H54 (cell line): ENCODE results near the gene HS3ST4.
A peak's percentile ranks its signal among the peaks of the same experiment; 100 is the strongest.

ENCODE experiments used
- DNase-seq: peaks from one replicate; pipeline ENCODE4 v3.0.0; 2011; ENCODE audit warnings: low spot score, mixed read lengths; ENCODE audit not compliant: insufficient read length
- FAIRE-seq: peaks from 3 replicates; lab custom pipeline; 2011; peaks lifted over from hg19 to GRCh38; lab: Jason Lieb, UNC
- POLR2A ChIP-seq: IDR thresholded peaks from 2 replicates; pipeline ENCODE4 v1.6.1; 2011; ENCODE audit warnings: low read depth, mild to moderate bottlenecking, low read length

Gene HS3ST4

GRCh38 chr16:25910971-25911370 is 219.2 kb downstream of the HS3ST4 start:
- no peak for FAIRE-seq

GRCh38 chr16:25912321-25912720 is 220.6 kb downstream of the HS3ST4 start:
- no peak for TF ChIP-seq POLR2A
- FAIRE-seq (no peak), DNase-seq (no peak)

More at GRCh38 chr16:25910971-25911370, 219.2 kb downstream of the HS3ST4 start:
- no peak for TF ChIP-seq POLR2A
- DNase-seq, result no peak

DNA sequence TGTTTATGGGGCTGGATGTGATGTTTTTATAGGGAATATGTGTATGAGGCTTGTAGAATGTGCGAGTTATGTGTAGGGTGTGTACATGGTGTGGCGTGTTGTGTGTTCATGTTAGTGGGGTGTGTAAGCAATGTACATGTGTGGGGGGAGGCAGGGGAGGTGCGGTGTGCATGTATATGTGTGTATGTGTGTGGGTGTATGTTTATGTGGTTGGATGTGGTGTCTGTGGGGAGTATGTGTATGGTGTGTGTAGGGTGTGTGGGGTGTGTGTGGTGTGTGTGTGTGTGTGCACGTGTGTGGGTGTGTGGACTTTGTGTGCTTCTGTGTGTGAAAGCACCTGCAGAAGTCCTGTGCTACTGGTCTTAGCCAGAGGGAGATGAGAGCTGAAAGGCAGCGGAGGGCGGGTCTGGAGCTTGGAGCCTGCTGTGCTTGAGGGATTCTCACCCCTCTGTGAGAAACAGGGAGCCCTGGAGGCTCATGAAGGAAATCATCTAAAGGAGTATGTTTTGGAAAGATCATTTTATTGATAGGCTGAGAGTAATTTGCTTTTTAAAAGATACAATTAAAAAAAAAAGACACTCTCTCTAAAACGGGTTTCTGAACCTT is 222.7 kb downstream of the HS3ST4 start:
- DNase-seq (no peak), FAIRE-seq (no peak)
- TF ChIP-seq POLR2A, result no peak

DNA sequence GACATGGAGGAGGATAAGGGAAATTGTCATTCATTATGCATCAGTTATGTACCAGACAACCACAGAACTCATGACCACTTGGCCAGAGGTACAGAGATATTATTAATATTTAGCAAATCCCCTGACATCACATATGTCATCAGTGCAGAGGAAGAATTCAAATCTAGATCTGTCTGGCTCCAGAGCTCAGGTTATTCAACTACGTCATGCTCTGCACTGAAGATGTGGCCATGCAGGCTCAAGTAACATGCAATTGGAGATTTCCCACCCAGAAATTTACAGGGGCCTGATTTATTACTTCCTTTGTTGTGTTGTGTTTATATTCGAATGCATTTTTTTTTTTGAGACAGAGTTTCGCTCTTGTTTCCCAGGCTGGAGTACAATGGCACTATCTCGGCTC is 224.3 kb downstream of the HS3ST4 start:
- no peak for TF ChIP-seq POLR2A
- FAIRE-seq (no peak), DNase-seq (no peak)

GRCh38 chr16:25922438-25922837 is 230.7 kb downstream of the HS3ST4 start:
- FAIRE-seq (no peak), DNase-seq (no peak)
- TF ChIP-seq POLR2A, result no peak

DNA sequence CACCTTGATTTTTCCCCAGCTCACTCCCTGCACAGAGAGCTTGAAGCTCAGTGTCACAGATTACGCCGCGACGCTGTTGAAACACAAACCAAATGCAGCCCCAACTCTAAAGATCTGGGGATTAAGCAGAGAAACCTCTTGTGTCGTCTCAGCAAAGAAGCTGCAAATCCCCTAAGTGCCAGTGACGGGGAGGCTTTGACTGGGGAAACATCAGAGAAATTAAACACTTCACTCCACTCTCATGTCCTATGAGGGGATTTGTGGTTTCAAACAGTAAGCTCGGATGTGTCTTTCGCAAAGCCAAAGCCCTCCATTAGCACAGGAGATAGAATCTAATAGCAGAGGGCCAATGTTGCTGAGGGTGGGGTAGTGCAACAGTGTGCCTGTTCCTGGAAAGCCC is 233.7 kb downstream of the HS3ST4 start:
- DNase-seq (no peak), FAIRE-seq (no peak)
- no peak for TF ChIP-seq POLR2A

GRCh38 chr16:25931473-25932035 is 239.8 kb downstream of the HS3ST4 start:
- no peak for DNase-seq
- no peak for TF ChIP-seq POLR2A
- FAIRE-seq, result no peak

GRCh38 chr16:25941800-25942499 is 250.2 kb downstream of the HS3ST4 start:
- peak; percentile 6 for DNase-seq
- FAIRE-seq, result no peak
- TF ChIP-seq POLR2A, result no peak

DNA sequence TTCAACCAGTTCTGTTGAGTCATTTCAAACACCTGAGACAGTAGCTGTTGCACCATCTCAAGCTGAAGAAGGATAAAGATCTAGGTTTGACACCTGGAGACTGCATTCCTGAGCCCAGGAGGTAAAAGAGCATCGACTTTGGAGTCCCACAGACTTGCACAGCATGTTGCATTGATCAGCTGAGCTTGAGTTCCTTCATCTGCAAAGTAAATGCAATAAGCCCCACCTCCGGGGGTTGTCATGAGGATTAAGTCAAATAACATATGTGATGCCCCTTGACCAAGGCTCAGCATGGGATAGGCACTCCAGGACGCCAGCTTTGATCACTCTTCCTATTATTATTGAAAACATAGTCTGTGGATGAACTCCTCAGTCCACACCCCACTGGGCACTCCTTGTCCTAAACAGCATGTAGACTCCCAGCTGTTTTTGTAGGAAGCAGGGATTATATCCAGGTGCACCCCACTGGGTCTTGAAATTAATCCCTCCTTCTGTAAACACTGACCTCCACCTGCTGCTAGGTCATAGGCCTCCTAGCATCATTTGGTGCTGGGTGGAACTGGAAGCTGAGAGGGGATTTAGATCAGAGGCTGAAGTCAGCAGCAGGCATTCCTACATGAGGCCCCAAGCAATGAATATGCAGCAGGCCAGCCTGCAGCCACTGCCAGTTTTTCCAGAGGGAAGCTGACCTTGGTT is 259.0 kb downstream of the HS3ST4 start:
- FAIRE-seq (no peak), DNase-seq (no peak)
- no peak for TF ChIP-seq POLR2A

- no peak for TF ChIP-seq POLR2A
- DNase-seq (no peak), FAIRE-seq (no peak)
These were observed 260.2 kb downstream of the HS3ST4 start for GRCh38 chr16:25951999-25952398.

DNA sequence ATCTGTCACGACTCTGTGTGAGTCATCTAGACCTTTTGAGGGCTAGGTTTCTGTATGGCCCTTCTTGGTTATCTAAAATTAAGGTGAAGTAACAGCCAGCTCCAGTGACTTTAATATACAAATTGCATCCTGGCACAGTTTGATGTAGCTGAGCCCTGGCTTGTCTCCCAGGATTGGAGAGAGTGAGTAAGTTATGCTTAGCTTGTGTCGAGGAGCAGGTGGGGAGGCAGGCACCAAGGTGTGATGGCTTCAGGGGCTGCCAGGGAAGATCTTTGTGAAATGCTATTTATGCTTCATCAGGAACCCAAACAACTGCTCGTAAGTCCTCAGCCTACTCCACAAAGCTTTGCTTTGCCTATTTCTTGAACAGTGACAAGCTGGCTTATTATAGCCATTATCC is 261.2 kb downstream of the HS3ST4 start:
- DNase-seq (no peak), FAIRE-seq (no peak)
- no peak for TF ChIP-seq POLR2A

GRCh38 chr16:25957707-25958106 is 265.9 kb downstream of the HS3ST4 start:
- FAIRE-seq (no peak), DNase-seq (no peak)
- TF ChIP-seq POLR2A, result no peak

DNA sequence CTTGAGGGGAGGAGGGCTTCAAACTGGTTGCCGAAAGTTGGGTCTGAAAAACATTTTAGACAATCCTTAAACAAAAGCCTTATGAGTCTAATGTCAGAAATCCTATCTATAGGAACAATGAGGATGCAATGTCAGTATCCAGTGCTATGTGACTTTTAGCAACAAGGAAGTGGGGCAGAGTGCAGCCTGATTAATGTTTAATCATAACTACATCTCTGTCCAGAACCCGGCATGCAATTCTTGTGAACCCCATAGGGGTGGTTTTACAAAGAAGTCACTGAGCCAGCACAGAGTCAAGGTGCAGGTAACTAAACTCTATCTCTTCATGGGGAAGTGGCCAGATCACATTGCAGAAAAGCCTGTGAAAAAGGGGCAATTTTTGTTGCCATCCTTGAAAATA is 267.5 kb downstream of the HS3ST4 start:
- DNase-seq (no peak), FAIRE-seq (no peak)
- no peak for TF ChIP-seq POLR2A
